H1 (cell line): ENCODE results near the gene GAS7. TPM values are rescaled to one million over a fixed set of nuclear protein-coding genes. Genes with fewer than 3 reads are reported as not detected.

ENCODE experiments used
- CTCF ChIA-PET: fragments of 300-600 bp; sonication (Branson Sonifier 250); formaldehyde crosslinking; loops from one replicate; lab custom pipeline; 2021; ENCODE audit not compliant: partially characterized antibody; lab: Charles Lee
- POLR2A ChIA-PET: fragments of 300-600 bp; sonication (Branson Sonifier 250); formaldehyde crosslinking; loops from one replicate; lab custom pipeline; 2021; ENCODE audit warnings: inconsistent platforms; ENCODE audit not compliant: partially characterized antibody; lab: Charles Lee
- DNase-seq, 2 experiments: peaks; one replicate each; pipeline versions ENCODE4 v3.0.0 to v3.0.0-alpha.2; 2010 to 2022; ENCODE audit warnings: low spot score in 2 of 2, low read depth in 1 of 2, mixed read lengths in 1 of 2
- FAIRE-seq: peaks from 2 replicates; lab custom pipeline; 2011; peaks lifted over from hg19 to GRCh38; lab: Jason Lieb, UNC
- H2AFZ ChIP-seq: 2 replicates; pipeline ENCODE4 v1.8.1; 2012; ENCODE audit warnings: low read length, inconsistent platforms
- H2AK5ac ChIP-seq: 2 replicates; pipeline ENCODE4 v1.6.1; 2013; ENCODE audit warnings: low read depth, low read length
- H2BK120ac ChIP-seq: replicated peaks from 2 replicates; pipeline ENCODE3; 2013; ENCODE audit warnings: low read depth, low read length, inconsistent platforms
- H2BK12ac ChIP-seq: 2 replicates; pipeline ENCODE4 v1.6.1; 2013; ENCODE audit warnings: low read depth, low read length
- H2BK15ac ChIP-seq: 2 replicates; pipeline ENCODE4 v1.6.1; 2013; ENCODE audit warnings: low read length
- H2BK20ac ChIP-seq: 2 replicates; pipeline ENCODE4 v1.6.1; 2013; ENCODE audit warnings: low read length
- H2BK5ac ChIP-seq: 2 replicates; pipeline ENCODE4 v1.6.1; 2013; ENCODE audit warnings: low read depth, low read length
- H3K14ac ChIP-seq: 2 replicates; pipeline ENCODE4 v1.6.1; 2013; ENCODE audit warnings: inconsistent platforms; ENCODE audit not compliant: insufficient read length
- H3K18ac ChIP-seq: 2 replicates; pipeline ENCODE4 v1.6.1; 2013; ENCODE audit warnings: low read length; ENCODE audit errors: extremely low read depth
- H3K23ac ChIP-seq: 2 replicates; pipeline ENCODE4 v1.6.1; 2013; ENCODE audit warnings: inconsistent platforms; ENCODE audit not compliant: insufficient read length
- H3K23me2 ChIP-seq: 2 replicates; pipeline ENCODE4 v1.6.1; 2013; ENCODE audit warnings: low read depth, low read length
- H3K27ac ChIP-seq: 2 replicates; pipeline ENCODE4 v1.6.1; 2011; ENCODE audit warnings: low read depth, low read length, inconsistent platforms
- H3K27me3 ChIP-seq, 4 experiments: replicated peaks in 1 of 4; 1 replicate in 1 of 4; 2 replicates in 3 of 4; pipeline versions ENCODE4 v1.6.1 to v1.8.1; 2011 to 2013; ENCODE audit warnings: low read length in 3 of 4, mild to moderate bottlenecking in 3 of 4, inconsistent platforms in 2 of 4, mixed read lengths in 2 of 4, moderate library complexity in 1 of 4; ENCODE audit not compliant: control insufficient read depth in 3 of 4, insufficient read depth in 3 of 4; ENCODE audit errors: extremely low read depth in 1 of 4
- H3K36me3 ChIP-seq, 4 experiments: 2 replicates each; pipeline versions ENCODE4 v1.6.1 to v1.8.1; 2011 to 2013; ENCODE audit warnings: mild to moderate bottlenecking in 4 of 4, low read length in 3 of 4, moderate library complexity in 2 of 4, control low read depth in 1 of 4, inconsistent platforms in 1 of 4; ENCODE audit not compliant: insufficient read depth in 4 of 4, control insufficient read depth in 2 of 4
- H3K4ac ChIP-seq: replicated peaks from 2 replicates; pipeline ENCODE3; 2013; ENCODE audit warnings: low read length, low read depth, mixed read lengths, inconsistent platforms; ENCODE audit not compliant: insufficient read length
- H3K4me1 ChIP-seq, 4 experiments: replicated peaks in 1 of 4; 1 replicate in 1 of 4; 2 replicates in 3 of 4; pipeline versions ENCODE4 v1.6.1 to v1.8.1; 2011 to 2013; ENCODE audit warnings: low read length in 3 of 4, inconsistent platforms in 2 of 4, mixed read lengths in 1 of 4; ENCODE audit not compliant: insufficient read depth in 4 of 4, control insufficient read depth in 3 of 4
- H3K4me2 ChIP-seq, 2 experiments: 2 replicates each; pipeline versions ENCODE4 v1.6.1 to v1.8.1; 2011 to 2013; ENCODE audit warnings: low read depth in 2 of 2, low read length in 2 of 2, control low read depth in 1 of 2, inconsistent platforms in 1 of 2, mild to moderate bottlenecking in 1 of 2; ENCODE audit not compliant: insufficient read depth in 1 of 2
- H3K4me3 ChIP-seq, 4 experiments: fragments of 200-600, 300-600 bp in 1 of 4; sonication (generic), shearing (Covaris generic), sonication (Bioruptor Twin) in 1 of 4; 2 replicates each; pipeline versions ENCODE4 v1.5.1 to v1.8.1; 2011 to 2016; ENCODE audit warnings: low read length in 4 of 4, low read depth in 3 of 4, control low read depth in 2 of 4, inconsistent platforms in 2 of 4, mild to moderate bottlenecking in 2 of 4, mixed read lengths in 1 of 4, moderate library complexity in 1 of 4; ENCODE audit not compliant: insufficient read depth in 2 of 4; ENCODE audit errors: extremely low read depth in 1 of 4
- H3K56ac ChIP-seq: replicated peaks from 2 replicates; pipeline ENCODE3; 2013; ENCODE audit warnings: low read depth, mild to moderate bottlenecking, mixed read lengths, low read length, inconsistent platforms; ENCODE audit not compliant: insufficient read length
- H3K79me1 ChIP-seq: 2 replicates; pipeline ENCODE4 v1.6.1; 2013; ENCODE audit warnings: low read depth, low read length, control low read depth
- H3K79me2 ChIP-seq, 2 experiments: 2 replicates each; pipeline versions ENCODE4 v1.6.1 to v1.8.1; 2012 to 2013; ENCODE audit warnings: low read length in 2 of 2, mild to moderate bottlenecking in 2 of 2, inconsistent platforms in 1 of 2; ENCODE audit not compliant: insufficient read depth in 2 of 2, control insufficient read depth in 1 of 2
- H3K9ac ChIP-seq, 4 experiments: replicated peaks in 1 of 4; 1 replicate in 1 of 4; 2 replicates in 3 of 4; pipeline versions ENCODE4 v1.6.1 to v1.8.1; 2011 to 2013; ENCODE audit warnings: low read depth in 3 of 4, low read length in 3 of 4, control low read depth in 2 of 4, mild to moderate bottlenecking in 2 of 4, moderate library complexity in 2 of 4, inconsistent platforms in 1 of 4; ENCODE audit errors: extremely low read depth in 1 of 4
- H3K9me3 ChIP-seq, 2 experiments: 2 replicates each; pipeline versions ENCODE4 v1.6.1 to v1.8.1; 2012 to 2013; ENCODE audit warnings: mild to moderate bottlenecking in 2 of 2, moderate library complexity in 2 of 2, control low read depth in 1 of 2, inconsistent platforms in 1 of 2, low read depth in 1 of 2, low read length in 1 of 2, mixed read lengths in 1 of 2; ENCODE audit not compliant: insufficient read depth in 2 of 2
- H4K20me1 ChIP-seq, 2 experiments: replicated peaks in 1 of 2; 2 replicates each; pipeline versions ENCODE3 to v1.8.1; 2011 to 2013; ENCODE audit warnings: inconsistent platforms in 2 of 2, low read length in 2 of 2, mild to moderate bottlenecking in 1 of 2; ENCODE audit not compliant: insufficient read depth in 2 of 2, control insufficient read depth in 1 of 2
- H4K5ac ChIP-seq: 2 replicates; pipeline ENCODE4 v1.6.1; 2013; ENCODE audit warnings: low read length, low read depth, mixed read lengths, inconsistent platforms; ENCODE audit not compliant: insufficient read length
- H4K8ac ChIP-seq: 2 replicates; pipeline ENCODE4 v1.8.0; 2013; ENCODE audit warnings: mild to moderate bottlenecking, moderate library complexity, low read length, inconsistent platforms; ENCODE audit not compliant: insufficient read depth; ENCODE audit errors: extremely low read depth
- H4K91ac ChIP-seq: replicated peaks from 2 replicates; pipeline ENCODE3; 2013; ENCODE audit warnings: low read length, mixed read lengths, inconsistent platforms; ENCODE audit not compliant: insufficient read length
- BACH1 ChIP-seq: IDR thresholded peaks from 2 replicates; pipeline ENCODE4 v1.6.1; 2012; ENCODE audit warnings: low read length, improper control_type of control experiment
- E2F6 ChIP-seq: IDR thresholded peaks from 2 replicates; pipeline ENCODE4 v1.6.1; 2012; ENCODE audit warnings: inconsistent platforms
- KDM4A ChIP-seq: IDR thresholded peaks from one replicate; pipeline ENCODE4 v1.7.1; 2012; ENCODE audit warnings: low read depth, mild to moderate bottlenecking, moderate library complexity, low read length, inconsistent platforms; ENCODE audit not compliant: severe bottlenecking
- NRF1 ChIP-seq: IDR thresholded peaks from 2 replicates; pipeline ENCODE4 v1.6.1; 2011; ENCODE audit warnings: mild to moderate bottlenecking, low read depth, low read length, improper control_type of control experiment
- POLR2A ChIP-seq, 2 experiments: IDR thresholded peaks; 1 replicate in 1 of 2; 2 replicates in 1 of 2; pipeline ENCODE4 v1.6.1; 2011; ENCODE audit warnings: low read depth in 2 of 2, low read length in 2 of 2, mild to moderate bottlenecking in 2 of 2; ENCODE audit errors: control extremely low read depth in 1 of 2
- POU5F1 ChIP-seq: IDR thresholded peaks from 2 replicates; pipeline ENCODE4 v1.6.1; 2011; ENCODE audit warnings: low read depth, mild to moderate bottlenecking, low read length, moderate library complexity
- RNF2 ChIP-seq: fragments of 200-900, 300-1000 bp; sonication (generic); IDR thresholded peaks from 2 replicates; pipeline ENCODE4 v1.7.1; 2016; ENCODE audit warnings: borderline replicate concordance, low read depth, mild to moderate bottlenecking, antibody characterized with exemption, low read length; ENCODE audit not compliant: poor library complexity, severe bottlenecking; ENCODE audit errors: missing control alignments
- RXRA ChIP-seq: IDR thresholded peaks from 2 replicates; pipeline ENCODE4 v1.6.1; 2011; ENCODE audit warnings: low read depth, mild to moderate bottlenecking, low read length, moderate library complexity; ENCODE audit not compliant: insufficient read depth
- SP1 ChIP-seq: IDR thresholded peaks from 2 replicates; pipeline ENCODE4 v1.6.1; 2011; ENCODE audit warnings: low read depth, low read length
- SP2 ChIP-seq: IDR thresholded peaks from 2 replicates; pipeline ENCODE4 v1.6.1; 2012; ENCODE audit warnings: mild to moderate bottlenecking, low read length, inconsistent platforms
- USF2 ChIP-seq: IDR thresholded peaks from 2 replicates; pipeline ENCODE4 v1.6.1; 2011; ENCODE audit warnings: low read length, improper control_type of control experiment
- YY1 ChIP-seq: IDR thresholded peaks from 2 replicates; pipeline ENCODE4 v1.6.1; 2011; ENCODE audit warnings: low read depth, mild to moderate bottlenecking, low read length
- WGBS, 2 experiments: shearing (Covaris generic) in 1 of 2; methylation state at CpG; one replicate each; pipeline versions ENCODE4 v1.1.6 to v1.1.7; 2013 to 2015; ENCODE audit warnings: low lambda C conversion rate in 2 of 2, mixed read lengths in 2 of 2, inconsistent platforms in 1 of 2, low coverage in 1 of 2, missing lambda C conversion rate in 1 of 2; ENCODE audit not compliant: insufficient replicate concordance in 2 of 2, insufficient coverage in 1 of 2, insufficient read length in 1 of 2; ENCODE audit errors: extremely low coverage in 1 of 2, missing lambda C conversion rate in 1 of 2; 5-methylcytosine and 5-hydroxymethylcytosine counted together
- polyA plus RNA-seq, 7 experiments: library from polyadenylated mRNA; depleted of rRNA in 3 of 7; stranded (reverse) in 5 of 7; unstranded in 2 of 7; fragments of >200 nt in 5 of 7; fragments of 200-250 nt in 2 of 7; gene quantifications; 1 replicate in 5 of 7; 2 replicates in 1 of 7; 4 replicates in 1 of 7; pipeline versions ENCODE4 v1.2.1 to v1.2.3, GENCODE V29; 2011 to 2013; ENCODE audit warnings: missing spikeins in 2 of 7, mixed read lengths in 2 of 7
- total RNA-seq: library from RNA; stranded (reverse); fragmentation: NEBNext Ultra II Directional; extraction: Animal tissue kit (Norgen Biotek cat#: 25700); gene quantifications from 2 replicates; pipeline ENCODE4 v1.2.1, GENCODE V29; 2021

GAS7 gene
- total and polyA plus RNA-seq, 2 of the 8 experiments (the other 6 are each of a cell fraction or from before 2014, with no cell fraction given): 5.0 to 14.5 TPM

GRCh38 chr17:10156077-10156435 lies 42.4 kb downstream of the GAS7 start:
- no peaks in the 10 kb centered on the region for H3K9me3 ChIP-seq
- no peak overlapping the region for H2AK5ac ChIP-seq
- H3K79me2 ChIP-seq: no peaks in the 10 kb centered on the region
- DNase-seq (no peak), FAIRE-seq (no peak)
- POLR2A ChIA-PET: no interaction called here
- CTCF ChIA-PET: interaction anchor here (1.5 kb wide), 1 partner anchor 71 kb away, joined by 3 read pairs; no protein-coding TSS in a partner anchor
- H3K23me2 ChIP-seq: no peaks in the 10 kb centered on the region; the same call in 1 of the 2 replicates
- no peak overlapping the region for H3K4me2 ChIP-seq
- no peak overlapping the region for H2BK5ac ChIP-seq
- H4K5ac ChIP-seq: no peak overlapping the region
- H3K23ac ChIP-seq: no peak overlapping the region
- H3K4me1 ChIP-seq: no peaks in the 10 kb centered on the region
- H3K4ac ChIP-seq: no peak overlapping the region
- no peak overlapping the region for H2BK120ac ChIP-seq
- H2BK15ac ChIP-seq: no peak overlapping the region
- no peak overlapping the region for H3K18ac ChIP-seq
- no peak overlapping the region for H3K27ac ChIP-seq
- H3K56ac ChIP-seq: no peak overlapping the region
- no peaks in the 10 kb centered on the region for H3K36me3 ChIP-seq
- no peak overlapping the region for H3K9ac ChIP-seq
- H4K8ac ChIP-seq: no peak overlapping the region
- H3K14ac ChIP-seq: no peak overlapping the region
- no peaks in the 10 kb centered on the region for H4K20me1 ChIP-seq
- WGBS, 2 experiments: 86% methylated on average over 4 of the region's 4 CpGs; no CpG with 5 or more reads in 1 of the 2 experiments
- H2AFZ ChIP-seq: no peak overlapping the region
- no peak overlapping the region for H4K91ac ChIP-seq
- no peaks in the 10 kb centered on the region for H3K79me1 ChIP-seq
- no peak overlapping the region for H3K4me3 ChIP-seq
- no peak overlapping the region for H2BK12ac ChIP-seq
- H3K27me3 ChIP-seq: no peaks in the 10 kb centered on the region
- no peak overlapping the region for H2BK20ac ChIP-seq
- TF ChIP-seq BACH1 (no peak), SP2 (no peak), KDM4A (no peak), POLR2A (IDR thresholded peaks at IDR 0.05; ENCODE audit: control extremely low read depth in 1 of 2, low read depth in 2 of 2, low read length in 2 of 2) (no peak), POU5F1 (no peak), RXRA (no peak), YY1 (no peak), NRF1 (no peak), E2F6 (no peak), RNF2 (no peak), SP1 (no peak), USF2 (no peak)
